ENCODE measurements around the gene DCT.
"Not testable (repeated sequence)": the region's sequence is repeated elsewhere in the genome, so short reads cannot be mapped to it uniquely, and the experiment has no call there.

Gene DCT

GRCh38 chr13:94479616-94480015, at the start of gene DCT:
TSS of gene DCT (minus strand) at chr13:94479682. CDS start at chr13:94479255, 427 bp downstream.
- FAIRE-seq (no peak), DNase-seq (ENCODE audit: low spot score) (no peak)

- FAIRE-seq; DNase-seq (ENCODE audit: low spot score): not testable (repeated sequence)
Observed at GRCh38 chr13:94526956-94527355, 47.5 kb upstream of the DCT start.

GRCh38 chr13:94525781-94526180, 46.3 kb upstream of the DCT start:
- DNase-seq (ENCODE audit: low spot score) (no peak), FAIRE-seq (no peak)

GRCh38 chr13:94524407-94524806, 44.9 kb upstream of the DCT start:
- FAIRE-seq = no peak

GRCh38 chr13:94520001-94520400, 40.5 kb upstream of the DCT start:
- FAIRE-seq (no peak), DNase-seq (ENCODE audit: low spot score) (no peak)

More at GRCh38 chr13:94524407-94524806, 44.9 kb upstream of the DCT start:
- no peak for DNase-seq (ENCODE audit: low spot score)

GRCh38 chr13:94516456-94516855, 37.0 kb upstream of the DCT start:
- FAIRE-seq (no peak), DNase-seq (ENCODE audit: low spot score) (no peak)

GRCh38 chr13:94515911-94516310, 36.4 kb upstream of the DCT start:
- DNase-seq (ENCODE audit: low spot score) (no peak), FAIRE-seq (no peak)

- FAIRE-seq (no peak), DNase-seq (ENCODE audit: low spot score) (no peak)
Observed at GRCh38 chr13:94515374-94515773, 35.9 kb upstream of the DCT start.

GRCh38 chr13:94513026-94513425, 33.5 kb upstream of the DCT start:
- DNase-seq (ENCODE audit: low spot score) (no peak), FAIRE-seq (no peak)

GRCh38 chr13:94505730-94506129, 26.2 kb upstream of the DCT start:
- FAIRE-seq = no peak
- no peak for DNase-seq (ENCODE audit: low spot score)

- DNase-seq (ENCODE audit: low spot score) (no peak), FAIRE-seq (no peak)
Observed at GRCh38 chr13:94503851-94504250, 24.4 kb upstream of the DCT start.

- not testable (repeated sequence) for DNase-seq (ENCODE audit: low spot score); FAIRE-seq
Observed at GRCh38 chr13:94498831-94499230, 19.3 kb upstream of the DCT start.

GRCh38 chr13:94495806-94496205, 16.3 kb upstream of the DCT start:
- FAIRE-seq (no peak), DNase-seq (ENCODE audit: low spot score) (no peak)

- DNase-seq (ENCODE audit: low spot score) (no peak), FAIRE-seq (no peak)
Observed at GRCh38 chr13:94494026-94494425, 14.5 kb upstream of the DCT start.

GRCh38 chr13:94487043-94487442, 7.6 kb upstream of the DCT start:
- FAIRE-seq = no peak

GRCh38 chr13:94483970-94484369, 4.5 kb upstream of the DCT start:
- no peak for FAIRE-seq
- no peak for DNase-seq (ENCODE audit: low spot score)

More at GRCh38 chr13:94487043-94487442, 7.6 kb upstream of the DCT start:
- no peak for DNase-seq (ENCODE audit: low spot score)

- DNase-seq (ENCODE audit: low spot score) (peak; percentile 72), FAIRE-seq (peak; percentile 88)
Observed at GRCh38 chr13:94481941-94482340, 2.5 kb upstream of the DCT start.

- DNase-seq (ENCODE audit: low spot score) (no peak), FAIRE-seq (no peak)
Observed at GRCh38 chr13:94480672-94481145, 1.2 kb upstream of the DCT start.

- DNase-seq (ENCODE audit: low spot score) = no peak
- FAIRE-seq = no peak
Observed at GRCh38 chr13:94478913-94479312, 569 bp downstream of the DCT start.

- DNase-seq (ENCODE audit: low spot score) (no peak), FAIRE-seq (no peak)
Observed at GRCh38 chr13:94470126-94470525, 9.4 kb downstream of the DCT start.

- FAIRE-seq (no peak), DNase-seq (ENCODE audit: low spot score) (no peak)
Observed at GRCh38 chr13:94464771-94465170, 14.7 kb downstream of the DCT start.

GRCh38 chr13:94462670-94463069, 16.8 kb downstream of the DCT start:
- DNase-seq (ENCODE audit: low spot score) (no peak), FAIRE-seq (no peak)

GRCh38 chr13:94459116-94459515, 20.4 kb downstream of the DCT start:
- DNase-seq (ENCODE audit: low spot score) (no peak), FAIRE-seq (no peak)

GRCh38 chr13:94455414-94455813, 24.1 kb downstream of the DCT start:
- FAIRE-seq (no peak), DNase-seq (ENCODE audit: low spot score) (no peak)
